Measurements from ENCODE around the gene GHRL.
"Not testable (repeated sequence)": the region's sequence is repeated elsewhere in the genome, so short reads cannot be mapped to it uniquely, and the experiment has no call there.

GHRL gene

GRCh38 chr3:10312861-10313260, 20.1 kb upstream of the GHRL start:
- Mint-ChIP-seq H3K27ac (peak overlapping the region; percentile 60), H3K4me1 (peaks cover 9% of the 10 kb centered on the region), H3K9me3 (no peaks in the 10 kb centered on the region), H3K4me3 (no peak overlapping the region), H3K36me3 (peaks cover 97% of the 10 kb centered on the region)
- no peak for DNase-seq (ENCODE audit: low spot score in 2 of 2)
- no peak for ATAC-seq

- Mint-ChIP-seq H3K36me3 (peaks cover 97% of the 10 kb centered on the region), H3K27ac (peak overlapping the region; percentile 60), H3K4me1 (peaks cover 5% of the 10 kb centered on the region), H3K9me3 (no peaks in the 10 kb centered on the region), H3K4me3 (no peak overlapping the region)
- ATAC-seq (no peak), DNase-seq (ENCODE audit: low spot score in 2 of 2) (no peak)
Observed at GRCh38 chr3:10312391-10312790, 19.6 kb upstream of the GHRL start.

DNA sequence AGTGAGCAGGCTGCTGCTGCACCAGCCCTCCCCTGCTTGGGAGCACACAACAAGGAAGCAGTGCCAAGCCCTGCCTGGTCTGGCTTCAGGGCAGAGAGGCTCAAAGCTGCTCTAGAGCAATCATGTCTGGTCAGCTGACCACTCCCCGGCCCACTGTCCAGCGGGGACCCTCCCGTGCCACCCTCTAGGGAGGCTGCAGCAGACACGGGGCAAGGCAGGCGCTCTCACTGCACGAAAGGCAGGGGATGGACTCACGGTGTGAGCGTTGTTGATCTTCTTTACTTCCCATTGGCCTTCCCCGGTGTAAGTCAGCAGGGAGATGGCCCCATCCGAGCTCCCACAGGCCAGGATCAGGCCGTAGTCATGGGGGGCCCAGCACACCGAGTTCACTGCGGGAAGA, 19.0 kb upstream of the GHRL start:
- H3K9me3 Mint-ChIP-seq = no peaks in the 10 kb centered on the region
- peaks cover 97% of the 10 kb centered on the region for H3K36me3 Mint-ChIP-seq
- peak overlapping the region; percentile 60 for H3K27ac Mint-ChIP-seq
- DNase-seq (ENCODE audit: low spot score in 2 of 2) (no peak), ATAC-seq (no peak)
- H3K4me3 Mint-ChIP-seq = no peak overlapping the region
- peaks cover 5% of the 10 kb centered on the region for H3K4me1 Mint-ChIP-seq

DNA sequence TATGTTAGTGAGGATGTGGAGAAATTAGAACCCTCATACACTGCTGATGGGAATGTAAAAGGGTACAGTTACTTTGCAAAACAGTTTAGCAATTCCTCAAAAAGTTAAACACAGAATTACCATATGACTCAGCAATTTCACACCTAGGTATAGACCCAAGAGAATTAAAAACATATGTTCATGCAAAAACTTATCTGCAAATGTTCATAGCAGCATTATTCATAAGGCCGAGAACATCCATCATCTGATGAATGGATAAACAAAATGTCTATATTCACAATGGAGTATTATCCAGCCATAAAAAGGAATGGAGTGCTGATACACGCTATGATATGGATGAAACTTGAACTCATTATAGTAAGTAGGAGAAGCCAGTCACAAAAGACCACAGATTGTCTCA, 17.8 kb upstream of the GHRL start:
- H3K27ac Mint-ChIP-seq = peak overlapping the region; percentile 80
- H3K4me1 Mint-ChIP-seq = peaks cover 5% of the 10 kb centered on the region
- no peak for DNase-seq (ENCODE audit: low spot score in 2 of 2)
- ATAC-seq = no peak
- no peaks in the 10 kb centered on the region for H3K9me3 Mint-ChIP-seq
- H3K4me3 Mint-ChIP-seq = no peak overlapping the region
- peaks cover 98% of the 10 kb centered on the region for H3K36me3 Mint-ChIP-seq

DNA sequence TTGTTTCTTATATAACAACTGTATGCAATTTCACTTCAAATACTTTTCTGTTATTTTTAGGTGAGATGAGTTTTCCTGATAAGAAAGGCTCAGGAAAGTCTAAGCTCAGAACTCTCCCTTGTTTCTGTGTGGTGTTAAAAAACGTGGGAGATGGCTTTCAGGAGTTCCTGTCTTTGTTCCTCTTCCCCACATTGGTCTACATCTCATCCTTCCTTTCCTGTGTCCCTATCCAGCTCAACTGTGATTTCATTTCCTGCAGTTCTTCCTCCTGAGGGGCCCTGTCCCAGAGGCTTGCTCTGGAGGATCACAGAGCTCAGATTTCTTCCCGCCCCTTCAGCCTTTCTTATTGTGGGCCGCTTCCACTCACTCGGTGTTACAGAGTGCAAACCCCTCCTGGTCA, 17.0 kb upstream of the GHRL start:
- Mint-ChIP-seq H3K27ac (peak overlapping the region; percentile 80), H3K4me1 (peaks cover 5% of the 10 kb centered on the region), H3K9me3 (no peaks in the 10 kb centered on the region), H3K4me3 (no peak overlapping the region), H3K36me3 (peaks cover 100% of the 10 kb centered on the region)
- DNase-seq (ENCODE audit: low spot score in 2 of 2) (no peak), ATAC-seq (no peak)

DNA sequence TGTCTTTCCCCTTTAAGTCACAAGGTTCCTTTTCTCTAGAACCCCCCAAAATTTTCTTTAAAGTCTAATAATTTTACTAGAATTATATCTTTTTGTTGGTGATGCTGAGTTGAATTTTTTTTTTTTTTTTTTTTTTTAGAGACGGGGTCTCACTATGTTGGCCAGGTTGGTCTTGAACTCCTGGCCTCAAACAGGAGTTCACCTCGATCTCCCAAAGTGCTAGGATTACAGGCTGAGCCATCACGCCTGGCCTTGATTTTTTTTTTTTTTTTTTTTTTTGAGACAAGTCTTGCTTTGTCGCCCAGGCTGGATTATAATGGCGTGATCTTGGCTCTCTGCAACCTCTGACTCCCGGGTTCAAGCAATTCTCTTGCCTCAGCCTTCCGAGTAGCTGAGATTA, 15.9 kb upstream of the GHRL start:
- DNase-seq (ENCODE audit: low spot score in 2 of 2) = no peak
- Mint-ChIP-seq H3K27ac (peak overlapping the region; percentile 71), H3K36me3 (peaks cover 100% of the 10 kb centered on the region), H3K4me3 (no peak overlapping the region), H3K4me1 (peaks cover 5% of the 10 kb centered on the region), H3K9me3 (no peaks in the 10 kb centered on the region)
- no peak for ATAC-seq

GRCh38 chr3:10306156-10306555, 13.4 kb upstream of the GHRL start:
- DNase-seq (ENCODE audit: low spot score in 2 of 2) (no peak), ATAC-seq (no peak)
- H3K4me1 Mint-ChIP-seq = peaks cover 5% of the 10 kb centered on the region
- no peaks in the 10 kb centered on the region for H3K9me3 Mint-ChIP-seq
- H3K36me3 Mint-ChIP-seq = peaks cover 100% of the 10 kb centered on the region
- peak overlapping the region; percentile 4 for H3K27ac Mint-ChIP-seq
- H3K4me3 Mint-ChIP-seq = no peak overlapping the region

- Mint-ChIP-seq H3K4me3 (no peak overlapping the region), H3K9me3 (no peaks in the 10 kb centered on the region), H3K4me1 (peaks cover 6% of the 10 kb centered on the region), H3K36me3 (peaks cover 100% of the 10 kb centered on the region), H3K27ac (peak overlapping the region; percentile 60)
- DNase-seq (ENCODE audit: low spot score in 2 of 2) (no peak), ATAC-seq (no peak)
Observed at GRCh38 chr3:10305331-10305902, 12.7 kb upstream of the GHRL start.

DNA sequence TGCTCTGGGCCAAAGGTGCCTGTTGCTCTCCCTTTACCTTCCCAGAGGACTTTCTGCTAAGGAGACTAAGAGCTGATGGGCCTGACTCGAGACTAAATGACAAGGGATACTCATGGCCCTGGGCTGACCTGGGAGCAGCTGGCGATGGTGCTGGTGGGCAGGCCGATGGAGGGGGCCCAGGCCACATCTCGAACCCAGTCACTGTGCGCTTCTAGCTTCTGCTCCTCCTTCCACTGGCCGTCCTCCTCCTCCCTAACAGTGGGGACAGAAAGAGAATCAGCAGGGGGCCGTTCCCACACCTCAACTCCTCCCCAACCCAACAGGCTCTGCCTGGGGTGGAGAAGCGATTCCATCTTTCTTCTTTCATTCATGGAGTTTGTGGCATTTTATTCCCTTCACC, 12.2 kb upstream of the GHRL start:
- Mint-ChIP-seq H3K4me1 (peaks cover 9% of the 10 kb centered on the region), H3K36me3 (peaks cover 100% of the 10 kb centered on the region), H3K9me3 (no peaks in the 10 kb centered on the region), H3K27ac (peak overlapping the region; percentile 60), H3K4me3 (no peak overlapping the region)
- no peak for DNase-seq (ENCODE audit: low spot score in 2 of 2)
- no peak for ATAC-seq

DNA sequence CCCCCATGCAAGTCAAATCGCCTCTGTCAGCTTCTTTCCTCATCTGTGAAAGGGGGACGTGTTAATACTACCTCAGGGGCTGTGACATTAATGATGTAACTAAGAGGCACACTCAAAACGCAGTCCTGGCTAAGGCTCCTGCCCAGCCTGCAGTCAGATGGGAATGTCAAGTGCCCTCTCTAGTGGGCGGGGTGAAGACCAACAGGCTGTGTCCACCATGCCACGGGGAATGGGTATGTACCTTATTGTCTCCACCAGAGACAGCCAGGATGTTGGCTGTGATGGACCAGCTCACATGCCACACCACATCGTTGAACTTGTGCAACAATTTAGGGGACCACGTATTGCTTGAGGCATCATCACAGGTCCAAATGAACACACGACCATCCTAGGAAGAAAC, 11.0 kb upstream of the GHRL start:
- Mint-ChIP-seq H3K27ac (peak overlapping the region; percentile 52), H3K4me1 (peaks cover 16% of the 10 kb centered on the region), H3K36me3 (peaks cover 100% of the 10 kb centered on the region), H3K9me3 (no peaks in the 10 kb centered on the region), H3K4me3 (no peak overlapping the region)
- DNase-seq (ENCODE audit: low spot score in 2 of 2) (no peak), ATAC-seq (no peak)

GRCh38 chr3:10303105-10303504, 10.4 kb upstream of the GHRL start:
- DNase-seq (ENCODE audit: low spot score in 2 of 2) (no peak), ATAC-seq (no peak)
- no peaks in the 10 kb centered on the region for H3K9me3 Mint-ChIP-seq
- no peak overlapping the region for H3K4me3 Mint-ChIP-seq
- peaks cover 16% of the 10 kb centered on the region for H3K4me1 Mint-ChIP-seq
- H3K36me3 Mint-ChIP-seq = peaks cover 96% of the 10 kb centered on the region
- no peak overlapping the region for H3K27ac Mint-ChIP-seq

DNA sequence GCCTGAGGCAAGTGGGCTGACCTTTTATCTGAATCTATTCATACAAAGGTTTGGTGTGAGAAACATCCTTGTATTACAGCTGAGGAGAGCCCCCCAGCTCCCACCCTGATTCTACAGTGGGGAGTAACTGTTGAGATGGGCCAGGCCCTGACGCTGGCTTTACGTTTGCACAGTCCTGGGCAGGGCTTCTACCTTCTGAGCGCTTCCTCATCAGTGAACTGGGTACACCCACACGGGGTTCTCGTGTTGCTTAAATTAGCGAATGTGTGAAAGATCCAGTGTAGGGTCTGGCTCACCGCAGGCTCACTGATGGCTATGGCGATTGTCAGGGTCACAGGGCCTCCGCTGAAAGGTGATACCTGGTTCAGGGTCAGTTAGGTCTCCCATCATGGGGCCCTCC, 7.3 kb upstream of the GHRL start:
- Mint-ChIP-seq H3K9me3 (no peaks in the 10 kb centered on the region), H3K27ac (peak overlapping the region; percentile 73), H3K4me3 (no peak overlapping the region), H3K4me1 (peaks cover 20% of the 10 kb centered on the region), H3K36me3 (peaks cover 89% of the 10 kb centered on the region)
- ATAC-seq = no peak
- DNase-seq (ENCODE audit: low spot score in 2 of 2) = no peak

- Mint-ChIP-seq H3K9me3 (no peaks in the 10 kb centered on the region), H3K27ac (peak overlapping the region; percentile 73), H3K4me1 (peaks cover 20% of the 10 kb centered on the region), H3K4me3 (no peak overlapping the region), H3K36me3 (peaks cover 89% of the 10 kb centered on the region)
- no peak for DNase-seq (ENCODE audit: low spot score in 2 of 2)
- peak; percentile 67 for ATAC-seq
Observed at GRCh38 chr3:10299679-10300078, 6.9 kb upstream of the GHRL start.

DNA sequence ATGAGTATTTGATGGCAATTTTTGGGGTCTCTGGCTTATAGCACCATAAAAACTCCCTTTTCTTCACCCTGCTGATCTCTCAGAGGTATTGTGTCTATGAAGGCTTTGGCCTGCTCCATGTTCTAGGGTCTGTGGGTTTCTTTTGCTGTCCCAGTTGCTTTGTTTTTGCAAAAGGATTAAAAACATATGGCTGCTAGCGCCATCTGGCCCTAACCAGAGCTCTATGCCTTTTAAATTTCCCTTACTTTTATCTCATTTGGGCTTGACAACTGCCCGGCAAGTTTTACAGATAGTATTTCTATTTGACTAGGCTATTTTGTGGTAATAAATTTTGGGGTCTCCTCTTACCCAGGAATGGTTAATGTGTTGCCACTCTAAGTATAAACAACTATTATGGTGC, 6.4 kb upstream of the GHRL start:
- H3K4me1 Mint-ChIP-seq = peaks cover 24% of the 10 kb centered on the region
- ATAC-seq = no peak
- no peaks in the 10 kb centered on the region for H3K9me3 Mint-ChIP-seq
- peak overlapping the region; percentile 73 for H3K27ac Mint-ChIP-seq
- no peak for DNase-seq (ENCODE audit: low spot score in 2 of 2)
- no peak overlapping the region for H3K4me3 Mint-ChIP-seq
- H3K36me3 Mint-ChIP-seq = peaks cover 89% of the 10 kb centered on the region

DNA sequence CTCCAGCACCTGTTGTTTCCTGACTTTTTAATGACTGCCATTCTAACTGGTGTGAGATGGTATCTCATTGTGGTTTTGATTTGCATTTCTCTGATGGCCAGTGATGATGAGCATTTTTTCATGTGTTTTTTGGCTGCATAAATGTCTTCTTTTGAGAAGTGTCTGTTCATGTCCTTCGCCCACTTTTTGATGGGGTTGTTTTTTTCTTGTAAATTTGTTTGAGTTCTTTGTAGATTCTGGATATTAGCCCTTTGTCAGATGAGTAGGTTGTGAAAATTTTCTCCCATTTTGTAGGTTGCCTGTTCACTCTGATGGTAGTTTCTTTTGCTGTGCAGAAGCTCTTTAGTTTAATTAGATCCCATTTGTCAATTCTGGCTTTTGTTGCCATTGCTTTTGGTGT, 5.3 kb upstream of the GHRL start:
- not testable (repeated sequence) for DNase-seq (ENCODE audit: low spot score in 2 of 2); H3K4me3 Mint-ChIP-seq; H3K9me3 Mint-ChIP-seq; ATAC-seq; H3K27ac Mint-ChIP-seq
- peaks cover 27% of the 10 kb centered on the region for H3K4me1 Mint-ChIP-seq
- peaks cover 88% of the 10 kb centered on the region for H3K36me3 Mint-ChIP-seq

DNA sequence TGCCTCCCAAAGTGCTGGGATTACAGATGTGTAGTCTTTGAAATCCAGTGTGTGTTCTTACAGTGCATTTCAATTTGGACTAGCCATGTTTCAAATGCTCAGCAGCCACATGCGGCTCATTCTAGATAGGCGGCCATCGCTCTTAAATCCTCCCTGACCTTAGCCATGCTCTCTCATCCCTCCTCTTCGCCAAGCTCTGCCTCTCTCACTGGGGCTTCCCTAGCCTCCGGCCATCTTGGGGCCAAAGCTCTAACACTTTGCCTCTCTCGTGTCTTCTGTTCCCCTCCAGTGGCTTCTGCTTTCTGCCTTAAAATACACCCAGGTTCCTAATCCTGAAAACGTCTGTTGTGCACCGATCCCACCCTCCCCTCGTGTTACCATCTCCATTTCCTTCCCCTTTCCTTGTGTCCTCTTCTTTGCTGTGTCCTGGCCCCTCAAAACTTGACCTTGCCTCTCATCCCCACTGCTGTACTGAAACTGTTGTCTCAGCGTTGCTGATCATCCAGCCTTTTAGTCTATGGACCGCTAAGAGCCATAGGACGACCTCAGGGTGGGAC, 1.4 kb upstream of the GHRL start:
- peaks cover 84% of the 10 kb centered on the region for H3K36me3 Mint-ChIP-seq
- no peaks in the 10 kb centered on the region for H3K9me3 Mint-ChIP-seq
- DNase-seq (ENCODE audit: low spot score in 2 of 2) (no peak), ATAC-seq (no peak)
- no peak overlapping the region for H3K4me3 Mint-ChIP-seq
- peaks cover 17% of the 10 kb centered on the region for H3K4me1 Mint-ChIP-seq
- H3K27ac Mint-ChIP-seq = peak overlapping the region; percentile 68

Data from stimulated activated effector memory CD8-positive, alpha-beta T cell treated with anti-CD3 and anti-CD28 coated beads, Interleukin-12 subunit alpha, Interleukin-12 subunit beta, amount 100 ng/mL, for 72 hours (primary cell).